H1 (cell line): ENCODE results near the gene FAM186B. TPM values are rescaled to one million over a fixed set of nuclear protein-coding genes. Genes with fewer than 3 reads are reported as not detected.
A peak's percentile ranks its signal among the peaks of the same experiment; 100 is the strongest.

ENCODE experiments used
- CTCF ChIA-PET: fragments of 300-600 bp; sonication (Branson Sonifier 250); formaldehyde crosslinking; loops from one replicate; lab custom pipeline; 2021; ENCODE audit not compliant: partially characterized antibody; lab: Charles Lee
- POLR2A ChIA-PET: fragments of 300-600 bp; sonication (Branson Sonifier 250); formaldehyde crosslinking; loops from one replicate; lab custom pipeline; 2021; ENCODE audit warnings: inconsistent platforms; ENCODE audit not compliant: partially characterized antibody; lab: Charles Lee
- DNase-seq, 2 experiments: peaks; one replicate each; pipeline versions ENCODE4 v3.0.0 to v3.0.0-alpha.2; 2010 to 2022; ENCODE audit warnings: low spot score in 2 of 2, low read depth in 1 of 2, mixed read lengths in 1 of 2
- FAIRE-seq: peaks from 2 replicates; lab custom pipeline; 2011; peaks lifted over from hg19 to GRCh38; lab: Jason Lieb, UNC
- H2AFZ ChIP-seq: 2 replicates; pipeline ENCODE4 v1.8.1; 2012; ENCODE audit warnings: low read length, inconsistent platforms
- H2AK5ac ChIP-seq: 2 replicates; pipeline ENCODE4 v1.6.1; 2013; ENCODE audit warnings: low read depth, low read length
- H2BK120ac ChIP-seq: replicated peaks from 2 replicates; pipeline ENCODE3; 2013; ENCODE audit warnings: low read depth, low read length, inconsistent platforms
- H2BK12ac ChIP-seq: 2 replicates; pipeline ENCODE4 v1.6.1; 2013; ENCODE audit warnings: low read depth, low read length
- H2BK15ac ChIP-seq: 2 replicates; pipeline ENCODE4 v1.6.1; 2013; ENCODE audit warnings: low read length
- H2BK20ac ChIP-seq: 2 replicates; pipeline ENCODE4 v1.6.1; 2013; ENCODE audit warnings: low read length
- H2BK5ac ChIP-seq: 2 replicates; pipeline ENCODE4 v1.6.1; 2013; ENCODE audit warnings: low read depth, low read length
- H3K14ac ChIP-seq: 2 replicates; pipeline ENCODE4 v1.6.1; 2013; ENCODE audit warnings: inconsistent platforms; ENCODE audit not compliant: insufficient read length
- H3K18ac ChIP-seq: 2 replicates; pipeline ENCODE4 v1.6.1; 2013; ENCODE audit warnings: low read length; ENCODE audit errors: extremely low read depth
- H3K23ac ChIP-seq: 2 replicates; pipeline ENCODE4 v1.6.1; 2013; ENCODE audit warnings: inconsistent platforms; ENCODE audit not compliant: insufficient read length
- H3K23me2 ChIP-seq: 2 replicates; pipeline ENCODE4 v1.6.1; 2013; ENCODE audit warnings: low read depth, low read length
- H3K27ac ChIP-seq: 2 replicates; pipeline ENCODE4 v1.6.1; 2011; ENCODE audit warnings: low read depth, low read length, inconsistent platforms
- H3K27me3 ChIP-seq, 4 experiments: replicated peaks in 1 of 4; 1 replicate in 1 of 4; 2 replicates in 3 of 4; pipeline versions ENCODE4 v1.6.1 to v1.8.1; 2011 to 2013; ENCODE audit warnings: low read length in 3 of 4, mild to moderate bottlenecking in 3 of 4, inconsistent platforms in 2 of 4, mixed read lengths in 2 of 4, moderate library complexity in 1 of 4; ENCODE audit not compliant: control insufficient read depth in 3 of 4, insufficient read depth in 3 of 4; ENCODE audit errors: extremely low read depth in 1 of 4
- H3K36me3 ChIP-seq, 4 experiments: 2 replicates each; pipeline versions ENCODE4 v1.6.1 to v1.8.1; 2011 to 2013; ENCODE audit warnings: mild to moderate bottlenecking in 4 of 4, low read length in 3 of 4, moderate library complexity in 2 of 4, control low read depth in 1 of 4, inconsistent platforms in 1 of 4; ENCODE audit not compliant: insufficient read depth in 4 of 4, control insufficient read depth in 2 of 4
- H3K4ac ChIP-seq: replicated peaks from 2 replicates; pipeline ENCODE3; 2013; ENCODE audit warnings: low read length, low read depth, mixed read lengths, inconsistent platforms; ENCODE audit not compliant: insufficient read length
- H3K4me1 ChIP-seq, 4 experiments: replicated peaks in 1 of 4; 1 replicate in 1 of 4; 2 replicates in 3 of 4; pipeline versions ENCODE4 v1.6.1 to v1.8.1; 2011 to 2013; ENCODE audit warnings: low read length in 3 of 4, inconsistent platforms in 2 of 4, mixed read lengths in 1 of 4; ENCODE audit not compliant: insufficient read depth in 4 of 4, control insufficient read depth in 3 of 4
- H3K4me2 ChIP-seq, 2 experiments: 2 replicates each; pipeline versions ENCODE4 v1.6.1 to v1.8.1; 2011 to 2013; ENCODE audit warnings: low read depth in 2 of 2, low read length in 2 of 2, control low read depth in 1 of 2, inconsistent platforms in 1 of 2, mild to moderate bottlenecking in 1 of 2; ENCODE audit not compliant: insufficient read depth in 1 of 2
- H3K4me3 ChIP-seq, 4 experiments: fragments of 200-600, 300-600 bp in 1 of 4; sonication (generic), shearing (Covaris generic), sonication (Bioruptor Twin) in 1 of 4; 2 replicates each; pipeline versions ENCODE4 v1.5.1 to v1.8.1; 2011 to 2016; ENCODE audit warnings: low read length in 4 of 4, low read depth in 3 of 4, control low read depth in 2 of 4, inconsistent platforms in 2 of 4, mild to moderate bottlenecking in 2 of 4, mixed read lengths in 1 of 4, moderate library complexity in 1 of 4; ENCODE audit not compliant: insufficient read depth in 2 of 4; ENCODE audit errors: extremely low read depth in 1 of 4
- H3K56ac ChIP-seq: replicated peaks from 2 replicates; pipeline ENCODE3; 2013; ENCODE audit warnings: low read depth, mild to moderate bottlenecking, mixed read lengths, low read length, inconsistent platforms; ENCODE audit not compliant: insufficient read length
- H3K79me1 ChIP-seq: 2 replicates; pipeline ENCODE4 v1.6.1; 2013; ENCODE audit warnings: low read depth, low read length, control low read depth
- H3K79me2 ChIP-seq, 2 experiments: 2 replicates each; pipeline versions ENCODE4 v1.6.1 to v1.8.1; 2012 to 2013; ENCODE audit warnings: low read length in 2 of 2, mild to moderate bottlenecking in 2 of 2, inconsistent platforms in 1 of 2; ENCODE audit not compliant: insufficient read depth in 2 of 2, control insufficient read depth in 1 of 2
- H3K9ac ChIP-seq, 4 experiments: replicated peaks in 1 of 4; 1 replicate in 1 of 4; 2 replicates in 3 of 4; pipeline versions ENCODE4 v1.6.1 to v1.8.1; 2011 to 2013; ENCODE audit warnings: low read depth in 3 of 4, low read length in 3 of 4, control low read depth in 2 of 4, mild to moderate bottlenecking in 2 of 4, moderate library complexity in 2 of 4, inconsistent platforms in 1 of 4; ENCODE audit errors: extremely low read depth in 1 of 4
- H3K9me3 ChIP-seq, 2 experiments: 2 replicates each; pipeline versions ENCODE4 v1.6.1 to v1.8.1; 2012 to 2013; ENCODE audit warnings: mild to moderate bottlenecking in 2 of 2, moderate library complexity in 2 of 2, control low read depth in 1 of 2, inconsistent platforms in 1 of 2, low read depth in 1 of 2, low read length in 1 of 2, mixed read lengths in 1 of 2; ENCODE audit not compliant: insufficient read depth in 2 of 2
- H4K20me1 ChIP-seq, 2 experiments: replicated peaks in 1 of 2; 2 replicates each; pipeline versions ENCODE3 to v1.8.1; 2011 to 2013; ENCODE audit warnings: inconsistent platforms in 2 of 2, low read length in 2 of 2, mild to moderate bottlenecking in 1 of 2; ENCODE audit not compliant: insufficient read depth in 2 of 2, control insufficient read depth in 1 of 2
- H4K5ac ChIP-seq: 2 replicates; pipeline ENCODE4 v1.6.1; 2013; ENCODE audit warnings: low read length, low read depth, mixed read lengths, inconsistent platforms; ENCODE audit not compliant: insufficient read length
- H4K8ac ChIP-seq: 2 replicates; pipeline ENCODE4 v1.8.0; 2013; ENCODE audit warnings: mild to moderate bottlenecking, moderate library complexity, low read length, inconsistent platforms; ENCODE audit not compliant: insufficient read depth; ENCODE audit errors: extremely low read depth
- H4K91ac ChIP-seq: replicated peaks from 2 replicates; pipeline ENCODE3; 2013; ENCODE audit warnings: low read length, mixed read lengths, inconsistent platforms; ENCODE audit not compliant: insufficient read length
- CHD1 ChIP-seq: IDR thresholded peaks from 2 replicates; pipeline ENCODE4 v1.6.1; 2012; ENCODE audit warnings: low read depth, low read length, improper control_type of control experiment
- JUN ChIP-seq: IDR thresholded peaks from 2 replicates; pipeline ENCODE4 v1.6.1; 2011; ENCODE audit warnings: low read depth, mild to moderate bottlenecking, improper control_type of control experiment, low read length
- JUND ChIP-seq: IDR thresholded peaks from 2 replicates; pipeline ENCODE4 v1.6.1; 2011; ENCODE audit warnings: mild to moderate bottlenecking, improper control_type of control experiment, low read length
- KDM1A ChIP-seq: fragments of 200-600, 300-600 bp; sonication (generic); IDR thresholded peaks from 2 replicates; pipeline ENCODE4 v1.7.1; 2016; ENCODE audit warnings: mild to moderate bottlenecking, low read length, borderline replicate concordance
- RNF2 ChIP-seq: fragments of 200-900, 300-1000 bp; sonication (generic); IDR thresholded peaks from 2 replicates; pipeline ENCODE4 v1.7.1; 2016; ENCODE audit warnings: borderline replicate concordance, low read depth, mild to moderate bottlenecking, antibody characterized with exemption, low read length; ENCODE audit not compliant: poor library complexity, severe bottlenecking; ENCODE audit errors: missing control alignments
- SP1 ChIP-seq: IDR thresholded peaks from 2 replicates; pipeline ENCODE4 v1.6.1; 2011; ENCODE audit warnings: low read depth, low read length
- TAF1 ChIP-seq: IDR thresholded peaks from 2 replicates; pipeline ENCODE4 v1.6.1; 2011; ENCODE audit warnings: mild to moderate bottlenecking, low read depth, low read length
- WGBS, 2 experiments: shearing (Covaris generic) in 1 of 2; methylation state at CpG; one replicate each; pipeline versions ENCODE4 v1.1.6 to v1.1.7; 2013 to 2015; ENCODE audit warnings: low lambda C conversion rate in 2 of 2, mixed read lengths in 2 of 2, inconsistent platforms in 1 of 2, low coverage in 1 of 2, missing lambda C conversion rate in 1 of 2; ENCODE audit not compliant: insufficient replicate concordance in 2 of 2, insufficient coverage in 1 of 2, insufficient read length in 1 of 2; ENCODE audit errors: extremely low coverage in 1 of 2, missing lambda C conversion rate in 1 of 2; 5-methylcytosine and 5-hydroxymethylcytosine counted together
- polyA plus RNA-seq, 7 experiments: library from polyadenylated mRNA; depleted of rRNA in 3 of 7; stranded (reverse) in 5 of 7; unstranded in 2 of 7; fragments of >200 nt in 5 of 7; fragments of 200-250 nt in 2 of 7; gene quantifications; 1 replicate in 5 of 7; 2 replicates in 1 of 7; 4 replicates in 1 of 7; pipeline versions ENCODE4 v1.2.1 to v1.2.3, GENCODE V29; 2011 to 2013; ENCODE audit warnings: missing spikeins in 2 of 7, mixed read lengths in 2 of 7
- total RNA-seq: library from RNA; stranded (reverse); fragmentation: NEBNext Ultra II Directional; extraction: Animal tissue kit (Norgen Biotek cat#: 25700); gene quantifications from 2 replicates; pipeline ENCODE4 v1.2.1, GENCODE V29; 2021

Gene FAM186B
- total and polyA plus RNA-seq, 2 of the 8 experiments (the other 6 are each of a cell fraction or from before 2014, with no cell fraction given) = 0.12 to 0.73 TPM

DNA sequence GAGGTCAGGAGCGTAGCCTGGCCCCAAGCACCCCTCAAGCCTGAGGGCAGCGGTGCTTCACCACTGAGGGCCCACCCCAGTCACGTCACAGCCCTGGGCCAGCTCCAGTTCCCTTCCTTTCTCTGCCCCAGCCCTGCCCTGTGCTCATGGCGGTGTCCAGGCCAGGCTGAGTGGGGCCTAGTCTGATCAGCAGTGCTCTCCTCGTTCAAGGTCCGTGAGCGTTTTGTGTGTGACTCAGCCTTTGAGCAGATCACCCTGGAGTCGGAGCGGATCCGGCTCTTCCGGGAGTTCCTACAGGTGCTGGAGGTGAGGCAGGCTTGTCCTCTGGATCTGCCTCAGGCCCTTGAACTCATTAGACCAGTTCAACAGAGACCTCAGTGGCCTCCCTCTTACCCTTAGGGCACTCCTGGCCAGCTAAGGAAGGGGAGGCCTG is 36.9 kb upstream of the FAM186B start:
- Histone ChIP-seq H2AK5ac (no peak overlapping the region), H4K8ac (no peak overlapping the region), H3K27ac (no peak overlapping the region), H4K5ac (no peak overlapping the region), H3K27me3 (no peaks in the 10 kb centered on the region), H3K4me1 (peaks cover 0 to 1% (median under 1%) of the 10 kb centered on the region in 4 experiments; a peak in 5 of 7 replicates), H3K23ac (no peak overlapping the region), H3K14ac (no peak overlapping the region), H3K23me2 (no peaks in the 10 kb centered on the region), H3K79me2 (no peaks in the 10 kb centered on the region), H2BK15ac (no peak overlapping the region), H3K4me2 (no peak overlapping the region), H4K91ac (no peak overlapping the region), H2BK12ac (no peak overlapping the region), H2BK5ac (peak overlapping the region; percentile 18; the same call in 1 of the 2 replicates), H2BK20ac (no peak overlapping the region), H3K4ac (no peak overlapping the region), H3K4me3 (no peak overlapping the region), H3K9me3 (no peaks in the 10 kb centered on the region), H4K20me1 (peaks cover 0 to 9% of the 10 kb centered on the region in 2 experiments), H2AFZ (no peak overlapping the region), H3K9ac (no peak overlapping the region), H3K79me1 (no peaks in the 10 kb centered on the region), H2BK120ac (no peak overlapping the region), H3K18ac (no peak overlapping the region), H3K56ac (no peak overlapping the region), H3K36me3 (peaks cover 6 to 39% (median 19%) of the 10 kb centered on the region in 4 experiments; a peak in 7 of 8 replicates)
- ChIA-PET CTCF (interaction anchor here (1.0 to 12.7 kb wide), 12 partner anchors 9 to 136 kb away, joined by 3 to 222 read pairs (median 14); partner anchors contain the start of genes FMNL3 and TMBIM6), POLR2A (interaction anchor here (0.7 to 5.8 kb wide), 9 partner anchors 7 to 159 kb away, joined by 3 to 21 read pairs (median 4); partner anchors contain the start of genes FMNL3 and TMBIM6)
- DNase-seq (no peak), FAIRE-seq (no peak)
- WGBS, 2 experiments = 89% methylated on average over 11 of the region's 11 CpGs; no CpG with 5 or more reads in 1 of the 2 experiments
- no peak for TF ChIP-seq JUND
- no peak for TF ChIP-seq SP1
- no peak for TF ChIP-seq JUN
- TF ChIP-seq CHD1 = no peak
- no peak for TF ChIP-seq KDM1A
- no peak for TF ChIP-seq RNF2
- TF ChIP-seq TAF1 = no peak
